Retinal pigment epithelial cell (primary cell): Measurements from ENCODE around the gene ZMYND11.
"Not testable (repeated sequence)": the region's sequence is repeated elsewhere in the genome, so short reads cannot be mapped to it uniquely, and the experiment has no call there.

Source experiments
- DNase-seq: peaks from one replicate; pipeline ENCODE4 v3.0.0-alpha.2; 2010; ENCODE audit warnings: low read depth
- H3K4me3 ChIP-seq: 2 replicates; pipeline ENCODE4 v1.5.1; 2011; ENCODE audit warnings: mild to moderate bottlenecking, low read length, control low read depth, moderate library complexity
- CTCF ChIP-seq: conservative IDR thresholded peaks from 2 replicates; pipeline ENCODE4 v1.5.1; 2011; ENCODE audit warnings: low read depth, low read length, control low read depth, inconsistent platforms

Gene ZMYND11

GRCh38 chr10:299512-299911, 164.3 kb downstream of the ZMYND11 start:
- DNase-seq, result no peak
- no peak overlapping the region for H3K4me3 ChIP-seq
- TF ChIP-seq CTCF, result no peak

- TF ChIP-seq CTCF, result no peak
- DNase-seq, result no peak
- H3K4me3 ChIP-seq, result no peak overlapping the region
Observed at GRCh38 chr10:299969-300368, 164.7 kb downstream of the ZMYND11 start.

GRCh38 chr10:300580-300979, 165.3 kb downstream of the ZMYND11 start:
- DNase-seq, result not testable (repeated sequence)

GRCh38 chr10:301536-301935, 166.3 kb downstream of the ZMYND11 start:
- no peak for DNase-seq
- no peak for TF ChIP-seq CTCF
- H3K4me3 ChIP-seq, result no peak overlapping the region

More at GRCh38 chr10:300580-300979, 165.3 kb downstream of the ZMYND11 start:
- H3K4me3 ChIP-seq, result not testable (repeated sequence)
